Measurements from ENCODE around the gene HDGFL1. TPM values are rescaled to one million over a fixed set of nuclear protein-coding genes. Genes with fewer than 3 reads are reported as not detected.

The HDGFL1 gene
- total RNA-seq (2022): not detected in 2 replicates
- not detected for Bru-seq, nascent RNA
- not detected for BruChase-seq, experiment 1, labeled RNA remaining after a 6-hour chase
- BruChase-seq, experiment 2, labeled RNA remaining after a 2-hour chase: not detected
- long read RNA-seq: 0 reads

- intact Hi-C loops (cut with micrococcal nuclease): no loop called here
- H3K27ac Mint-ChIP-seq (ENCODE audit: low read depth, unreplicated experiment): no peak within 1 kb of the TSS
- no peaks in the 10 kb centered on the region for H3K27me3 Mint-ChIP-seq (ENCODE audit: insufficient read depth, unreplicated experiment)
- ChIA-PET POLR2A (no interaction called here), CTCF (no interaction called here)
- H3K36me3 Mint-ChIP-seq (ENCODE audit: insufficient read depth, unreplicated experiment): no peaks in the 10 kb centered on the region
- DNase-seq (ENCODE audit: unreplicated experiment): no peak
- TF ChIP-seq CTCF (IDR thresholded peaks at IDR 0.05; ENCODE audit: unreplicated experiment): no peak
- no peak within 1 kb of the TSS for H3K4me3 Mint-ChIP-seq (ENCODE audit: unreplicated experiment)
- H3K4me1 Mint-ChIP-seq (ENCODE audit: insufficient read depth, unreplicated experiment): no peaks in the 10 kb centered on the region
- BruUV-seq (replicated peaks): no TSS peak
- H3K9me3 Mint-ChIP-seq (ENCODE audit: unreplicated experiment): no peaks in the 10 kb centered on the region
Observed at GRCh38 chr6:22569281-22570184, at the start of gene HDGFL1. HDGFL1 (plus strand) TSS chr6:22569566; CDS start chr6:22569576, 10 bp downstream.

- TF ChIP-seq CTCF (IDR thresholded peaks at IDR 0.05; ENCODE audit: unreplicated experiment): no peak
- no TSS peak for BruUV-seq (replicated peaks)
- no peaks in the 10 kb centered on the region for H3K36me3 Mint-ChIP-seq (ENCODE audit: insufficient read depth, unreplicated experiment)
- no peaks in the 10 kb centered on the region for H3K27me3 Mint-ChIP-seq (ENCODE audit: insufficient read depth, unreplicated experiment)
- ChIA-PET CTCF (interaction anchor here (0.7 kb wide), 1 partner anchor 19 kb away, joined by 3 read pairs; no protein-coding TSS in a partner anchor), POLR2A (no interaction called here)
- DNase-seq (ENCODE audit: unreplicated experiment): no peak
- no peak overlapping the region for H3K4me3 Mint-ChIP-seq (ENCODE audit: unreplicated experiment)
- H3K27ac Mint-ChIP-seq (ENCODE audit: low read depth, unreplicated experiment): no peak overlapping the region
- intact Hi-C loops (cut with micrococcal nuclease): no loop called here
- no peaks in the 10 kb centered on the region for H3K4me1 Mint-ChIP-seq (ENCODE audit: insufficient read depth, unreplicated experiment)
- no peaks in the 10 kb centered on the region for H3K9me3 Mint-ChIP-seq (ENCODE audit: unreplicated experiment)
Observed at GRCh38 chr6:22521035-22521434, 48.3 kb upstream of the HDGFL1 start.

- ChIA-PET POLR2A (no interaction called here), CTCF (interaction anchor here (0.5 kb wide), 1 partner anchor 60 kb away, joined by 3 read pairs; no protein-coding TSS in a partner anchor)
- Mint-ChIP-seq H3K27me3 (ENCODE audit: insufficient read depth, unreplicated experiment) (no peaks in the 10 kb centered on the region), H3K9me3 (ENCODE audit: unreplicated experiment) (no peaks in the 10 kb centered on the region), H3K4me1 (ENCODE audit: insufficient read depth, unreplicated experiment) (no peaks in the 10 kb centered on the region), H3K27ac (ENCODE audit: low read depth, unreplicated experiment) (no peak overlapping the region), H3K4me3 (ENCODE audit: unreplicated experiment) (no peak overlapping the region), H3K36me3 (ENCODE audit: insufficient read depth, unreplicated experiment) (no peaks in the 10 kb centered on the region)
- DNase-seq (ENCODE audit: unreplicated experiment): no peak
- BruUV-seq (replicated peaks): no TSS peak
- intact Hi-C loops (cut with micrococcal nuclease): no loop called here
- no peak for TF ChIP-seq CTCF (IDR thresholded peaks at IDR 0.05; ENCODE audit: unreplicated experiment)
Observed at GRCh38 chr6:22526736-22527135, 42.6 kb upstream of the HDGFL1 start.

DNA sequence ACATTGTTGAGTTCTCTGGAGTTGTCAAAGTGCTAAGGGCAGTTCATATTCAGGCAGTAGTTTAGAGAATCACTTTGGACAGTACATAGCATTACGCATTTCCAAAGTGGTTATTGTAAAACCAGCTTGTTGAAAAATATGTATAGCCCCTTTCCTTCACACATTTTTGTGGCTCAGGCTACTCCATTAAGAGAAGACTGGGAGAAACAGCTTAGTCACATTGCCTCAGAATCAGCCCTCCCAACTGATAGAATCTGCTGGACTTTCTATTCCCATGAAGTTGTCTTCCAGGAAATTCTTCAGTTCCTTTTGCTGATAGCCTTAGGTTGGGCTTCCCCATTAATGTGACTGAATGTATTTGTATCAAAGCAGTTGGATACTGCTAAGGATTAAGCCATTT lies 39.5 kb upstream of the HDGFL1 start:
- ChIA-PET CTCF (no interaction called here), POLR2A (no interaction called here)
- no peak for TF ChIP-seq CTCF (IDR thresholded peaks at IDR 0.05; ENCODE audit: unreplicated experiment)
- intact Hi-C loops (cut with micrococcal nuclease): no loop called here
- H3K4me3 Mint-ChIP-seq (ENCODE audit: unreplicated experiment): no peak overlapping the region
- no peaks in the 10 kb centered on the region for H3K36me3 Mint-ChIP-seq (ENCODE audit: insufficient read depth, unreplicated experiment)
- BruUV-seq (replicated peaks): no TSS peak
- H3K9me3 Mint-ChIP-seq (ENCODE audit: unreplicated experiment): no peaks in the 10 kb centered on the region
- no peaks in the 10 kb centered on the region for H3K27me3 Mint-ChIP-seq (ENCODE audit: insufficient read depth, unreplicated experiment)
- no peak for DNase-seq (ENCODE audit: unreplicated experiment)
- no peaks in the 10 kb centered on the region for H3K4me1 Mint-ChIP-seq (ENCODE audit: insufficient read depth, unreplicated experiment)
- H3K27ac Mint-ChIP-seq (ENCODE audit: low read depth, unreplicated experiment): no peak overlapping the region
